ENCODE data around the gene TRIP12.
"Not testable (repeated sequence)": the region's sequence is repeated elsewhere in the genome, so short reads cannot be mapped to it uniquely, and the experiment has no call there.

GRCh38 chr2:229850355-229851275 lies 71.2 kb downstream of the TRIP12 start:
- TF ChIP-seq CTCF, POLR2A (IDR thresholded peaks at IDR 0.05): not testable (repeated sequence)
